ENCODE data around the gene LMF1. TPM values are rescaled to one million over a fixed set of nuclear protein-coding genes. Genes with fewer than 3 reads are reported as not detected.
A peak's percentile ranks its signal among the peaks of the same experiment; 100 is the strongest.

The LMF1 gene
- total RNA-seq, 2 donors from 2014 or later: 86.1 to 87.5 TPM

GRCh38 chr16:984121-984694 is 13.4 kb upstream of the LMF1 start:
- intact Hi-C loops (cut with DNase I): no loop called here
- Histone ChIP-seq H3K9me3 (no peaks in the 10 kb centered on the region), H3K27ac (no peak overlapping the region), H3K27me3 (replicated peaks; ENCODE audit: insufficient read depth) (peaks cover 6% of the 10 kb centered on the region), H3K4me3 (no peak overlapping the region), H3K36me3 (no peaks in the 10 kb centered on the region), H3K4me1 (replicated peaks) (peaks cover 5% of the 10 kb centered on the region)
- WGBS: 75% methylated on average over 10 of the region's 22 CpGs
- TF ChIP-seq POLR2AphosphoS5 (IDR thresholded peaks at IDR 0.05): no peak
- no peak for TF ChIP-seq CTCF (IDR thresholded peaks at IDR 0.05)
- no peak for TF ChIP-seq POLR2A (IDR thresholded peaks at IDR 0.05)
- no peak for DNase-seq (ENCODE audit: low spot score)

- peaks cover 5% of the 10 kb centered on the region for H3K4me1 ChIP-seq (replicated peaks)
- TF ChIP-seq POLR2AphosphoS5 (IDR thresholded peaks at IDR 0.05) (no peak), CTCF (IDR thresholded peaks at IDR 0.05) (no peak), POLR2A (IDR thresholded peaks at IDR 0.05) (no peak)
- H3K36me3 ChIP-seq: no peaks in the 10 kb centered on the region
- no peak overlapping the region for H3K4me3 ChIP-seq
- no peak for DNase-seq (ENCODE audit: low spot score)
- H3K27me3 ChIP-seq (replicated peaks; ENCODE audit: insufficient read depth): peaks cover 6% of the 10 kb centered on the region
- no peak overlapping the region for H3K27ac ChIP-seq
- H3K9me3 ChIP-seq: no peaks in the 10 kb centered on the region
- WGBS: 55% methylated on average over 59 of the region's 59 CpGs
- intact Hi-C loops (cut with DNase I): no loop called here
These were observed 12.6 kb upstream of the LMF1 start for GRCh38 chr16:983044-984030.

- intact Hi-C loops (cut with DNase I): no loop called here
- peaks cover 6% of the 10 kb centered on the region for H3K27me3 ChIP-seq (replicated peaks; ENCODE audit: insufficient read depth)
- H3K27ac ChIP-seq: no peak overlapping the region
- peak overlapping the region; percentile 27 to 39 for H3K4me3 ChIP-seq
- H3K9me3 ChIP-seq: no peaks in the 10 kb centered on the region
- H3K4me1 ChIP-seq (replicated peaks): peaks cover 5% of the 10 kb centered on the region
- DNase-seq (ENCODE audit: low spot score): no peak
- 23% methylated on average over 55 of the region's 76 CpGs for WGBS
- TF ChIP-seq POLR2A (IDR thresholded peaks at IDR 0.05) (no peak), CTCF (IDR thresholded peaks at IDR 0.05) (no peak), POLR2AphosphoS5 (IDR thresholded peaks at IDR 0.05) (no peak)
- H3K36me3 ChIP-seq: no peaks in the 10 kb centered on the region
These were observed 11.6 kb upstream of the LMF1 start for GRCh38 chr16:982145-983043.

GRCh38 chr16:981695-982144 is 10.9 kb upstream of the LMF1 start, which contains the start of gene SOX8:
TSS of gene SOX8 (plus strand) at chr16:981770. CDS start at chr16:981923, 153 bp downstream.
- Histone ChIP-seq H3K4me1 (replicated peaks) (peaks cover 12% of the 10 kb centered on the region), H3K36me3 (no peaks in the 10 kb centered on the region), H3K27me3 (replicated peaks; ENCODE audit: insufficient read depth) (peaks cover 6% of the 10 kb centered on the region), H3K9me3 (no peaks in the 10 kb centered on the region), H3K27ac (no peak within 1 kb of the TSS), H3K4me3 (peak within 1 kb of the TSS; percentile 27 to 39)
- no peak for DNase-seq (ENCODE audit: low spot score)
- intact Hi-C loops (cut with DNase I): no loop called here
- TF ChIP-seq POLR2AphosphoS5 (IDR thresholded peaks at IDR 0.05) (no peak), CTCF (IDR thresholded peaks at IDR 0.05) (no peak), POLR2A (IDR thresholded peaks at IDR 0.05) (no peak)
- WGBS: under 1% methylated on average over 25 of the region's 80 CpGs

All from prostate gland (tissue), 2 donors.